ENCODE measurements around the gene SIK3. TPM values are rescaled to one million over a fixed set of nuclear protein-coding genes. Genes with fewer than 3 reads are reported as not detected.

The SIK3 gene
- total RNA-seq, 1 donor: 25.7 TPM

- Histone ChIP-seq H3K9me3 (ENCODE audit: low read depth, low read length) (no peaks in the 10 kb centered on the region), H3K36me3 (ENCODE audit: insufficient read depth, low read length) (peaks cover 4% of the 10 kb centered on the region), H3K27me3 (ENCODE audit: insufficient read depth, low read length) (no peaks in the 10 kb centered on the region), H3K4me2 (ENCODE audit: insufficient read depth, low read length) (no peak overlapping the region), H2AFZ (ENCODE audit: low read length) (no peak overlapping the region), H3K27ac (ENCODE audit: low read depth, low read length) (no peak overlapping the region), H4K20me1 (ENCODE audit: insufficient read depth, low read length) (no peaks in the 10 kb centered on the region), H3K4me1 (ENCODE audit: insufficient read depth, low read length) (peaks cover 20% of the 10 kb centered on the region), H3K4me3 (ENCODE audit: insufficient read depth, low read length) (no peak overlapping the region), H3K79me2 (ENCODE audit: insufficient read depth, low read length) (no peaks in the 10 kb centered on the region)
- TF ChIP-seq CTCF (IDR thresholded peaks at IDR 0.05; ENCODE audit: extremely low read depth, low read depth, low read length): no peak
- no peak for DNase-seq (ENCODE audit: insufficient read length, low spot score, missing footprints)
Observed at GRCh38 chr11:116888884-116889549, 209.2 kb downstream of the SIK3 start.

- peaks cover 4% of the 10 kb centered on the region for H3K36me3 ChIP-seq (ENCODE audit: insufficient read depth, low read length)
- no peaks in the 10 kb centered on the region for H4K20me1 ChIP-seq (ENCODE audit: insufficient read depth, low read length)
- peak; percentile 17 for DNase-seq (ENCODE audit: insufficient read length, low spot score, missing footprints)
- peak overlapping the region; percentile 0 for H3K4me2 ChIP-seq (ENCODE audit: insufficient read depth, low read length)
- H3K4me1 ChIP-seq (ENCODE audit: insufficient read depth, low read length): peaks cover 21% of the 10 kb centered on the region
- TF ChIP-seq CTCF (IDR thresholded peaks at IDR 0.05; ENCODE audit: extremely low read depth, low read depth, low read length): no peak
- H3K9me3 ChIP-seq (ENCODE audit: low read depth, low read length): no peaks in the 10 kb centered on the region
- no peaks in the 10 kb centered on the region for H3K79me2 ChIP-seq (ENCODE audit: insufficient read depth, low read length)
- H3K27ac ChIP-seq (ENCODE audit: low read depth, low read length): peak overlapping the region; percentile 19
- H2AFZ ChIP-seq (ENCODE audit: low read length): no peak overlapping the region
- no peak overlapping the region for H3K4me3 ChIP-seq (ENCODE audit: insufficient read depth, low read length)
- no peaks in the 10 kb centered on the region for H3K27me3 ChIP-seq (ENCODE audit: insufficient read depth, low read length)
Observed at GRCh38 chr11:116888024-116888423, 210.2 kb downstream of the SIK3 start.

GRCh38 chr11:116885951-116886655 lies 212.1 kb downstream of the SIK3 start:
- Histone ChIP-seq H3K27ac (ENCODE audit: low read depth, low read length) (no peak overlapping the region), H3K4me2 (ENCODE audit: insufficient read depth, low read length) (no peak overlapping the region), H2AFZ (ENCODE audit: low read length) (no peak overlapping the region), H3K4me1 (ENCODE audit: insufficient read depth, low read length) (peaks cover 36% of the 10 kb centered on the region), H3K4me3 (ENCODE audit: insufficient read depth, low read length) (no peak overlapping the region), H4K20me1 (ENCODE audit: insufficient read depth, low read length) (no peaks in the 10 kb centered on the region), H3K27me3 (ENCODE audit: insufficient read depth, low read length) (no peaks in the 10 kb centered on the region), H3K36me3 (ENCODE audit: insufficient read depth, low read length) (no peaks in the 10 kb centered on the region), H3K79me2 (ENCODE audit: insufficient read depth, low read length) (no peaks in the 10 kb centered on the region), H3K9me3 (ENCODE audit: low read depth, low read length) (no peaks in the 10 kb centered on the region)
- TF ChIP-seq CTCF (IDR thresholded peaks at IDR 0.05; ENCODE audit: extremely low read depth, low read depth, low read length): no peak
- DNase-seq (ENCODE audit: insufficient read length, low spot score, missing footprints): no peak

GRCh38 chr11:116882386-116882785 lies 215.8 kb downstream of the SIK3 start:
- H3K27me3 ChIP-seq (ENCODE audit: insufficient read depth, low read length): no peaks in the 10 kb centered on the region
- no peaks in the 10 kb centered on the region for H3K9me3 ChIP-seq (ENCODE audit: low read depth, low read length)
- TF ChIP-seq CTCF (IDR thresholded peaks at IDR 0.05; ENCODE audit: extremely low read depth, low read depth, low read length): no peak
- no peaks in the 10 kb centered on the region for H3K79me2 ChIP-seq (ENCODE audit: insufficient read depth, low read length)
- H3K36me3 ChIP-seq (ENCODE audit: insufficient read depth, low read length): no peaks in the 10 kb centered on the region
- no peak for DNase-seq (ENCODE audit: insufficient read length, low spot score, missing footprints)
- no peaks in the 10 kb centered on the region for H4K20me1 ChIP-seq (ENCODE audit: insufficient read depth, low read length)
- H3K4me2 ChIP-seq (ENCODE audit: insufficient read depth, low read length): no peak overlapping the region
- H3K27ac ChIP-seq (ENCODE audit: low read depth, low read length): no peak overlapping the region
- H3K4me3 ChIP-seq (ENCODE audit: insufficient read depth, low read length): no peak overlapping the region
- H3K4me1 ChIP-seq (ENCODE audit: insufficient read depth, low read length): peaks cover 25% of the 10 kb centered on the region
- H2AFZ ChIP-seq (ENCODE audit: low read length): no peak overlapping the region

Data from osteoblast (primary cell).